Neural cell (in vitro differentiated cells): ENCODE results near the gene RPS6KA3. TPM values are rescaled to one million over a fixed set of nuclear protein-coding genes. Genes with fewer than 3 reads are reported as not detected.
A peak's percentile ranks its signal among the peaks of the same experiment; 100 is the strongest.

ENCODE experiments used
- H2AFZ ChIP-seq: fragments of 200-600, 300-800 bp; sonication (generic), shearing (Covaris generic); 2 replicates; pipeline ENCODE4 v1.6.0; 2014; ENCODE audit warnings: low read depth, mild to moderate bottlenecking, antibody characterized with exemption, low read length, moderate library complexity
- H3F3A ChIP-seq: fragments of 200-600 bp; shearing (Covaris generic); 2 replicates; pipeline ENCODE4 v1.6.1; 2016; ENCODE audit warnings: mild to moderate bottlenecking, moderate library complexity, mixed read lengths, antibody characterized with exemption, low read length; ENCODE audit not compliant: insufficient read depth, poor library complexity, severe bottlenecking
- H3K27ac ChIP-seq: fragments of 200-600, 300-800 bp; sonication (generic), shearing (Covaris generic); 2 replicates; pipeline ENCODE4 v1.5.1; 2014; ENCODE audit warnings: mild to moderate bottlenecking, low read length, moderate library complexity
- H3K27me3 ChIP-seq: fragments of 300-800, 200-600 bp; sonication (generic), shearing (Covaris generic); 2 replicates; pipeline ENCODE4 v1.6.0; 2014; ENCODE audit warnings: mild to moderate bottlenecking, low read depth, low read length, moderate library complexity; ENCODE audit not compliant: insufficient read depth
- H3K36me3 ChIP-seq: fragments of 300-800, 200-600 bp; sonication (generic), shearing (Covaris generic); 2 replicates; pipeline ENCODE4 v1.5.1; 2014; ENCODE audit warnings: mild to moderate bottlenecking, antibody characterized with exemption, low read length, moderate library complexity; ENCODE audit not compliant: insufficient read depth
- H3K4me2 ChIP-seq: fragments of 300-800, 200-600 bp; sonication (generic), shearing (Covaris generic); 2 replicates; pipeline ENCODE4 v1.6.0; 2014; ENCODE audit warnings: mild to moderate bottlenecking, low read length
- H3K4me3 ChIP-seq: fragments of 300-800, 200-600 bp; sonication (generic), shearing (Covaris generic); 2 replicates; pipeline ENCODE4 v1.5.1; 2014; ENCODE audit warnings: mild to moderate bottlenecking, low read length, moderate library complexity
- H3K79me2 ChIP-seq: fragments of 200-600 bp; shearing (Covaris generic); replicated peaks from 2 replicates; pipeline ENCODE4 v1.6.0; 2014; ENCODE audit warnings: mild to moderate bottlenecking, low read length, moderate library complexity; ENCODE audit not compliant: insufficient read depth
- H3K9ac ChIP-seq: fragments of 300-800, 200-600 bp; sonication (generic), shearing (Covaris generic); 2 replicates; pipeline ENCODE4 v1.6.1; 2016; ENCODE audit warnings: mild to moderate bottlenecking, low read length, mixed read lengths
- H3K9me2 ChIP-seq: fragments of 200-600 bp; shearing (Covaris generic); 2 replicates; pipeline ENCODE4 v1.6.1; 2016; ENCODE audit warnings: mild to moderate bottlenecking, low read length, mixed read lengths; ENCODE audit not compliant: insufficient read depth
- H3K9me3 ChIP-seq: fragments of 200-600, 300-800 bp; sonication (generic), shearing (Covaris generic); 2 replicates; pipeline ENCODE4 v1.6.1; 2016; ENCODE audit warnings: mild to moderate bottlenecking, mixed run types, low read length, moderate library complexity, mixed read lengths
- H4K20me1 ChIP-seq: fragments of 200-600 bp; shearing (Covaris generic); 2 replicates; pipeline ENCODE4 v1.6.1; 2016; ENCODE audit warnings: mild to moderate bottlenecking, mixed run types; ENCODE audit not compliant: insufficient read depth
- CTCF ChIP-seq: fragments of 450-650 bp; IDR thresholded peaks from 2 replicates; pipeline ENCODE4 v1.5.1; 2014; ENCODE audit warnings: antibody characterized with exemption, mild to moderate bottlenecking, moderate library complexity; ENCODE audit not compliant: poor library complexity, severe bottlenecking
- EP300 ChIP-seq: fragments of 450-650 bp; conservative IDR thresholded peaks from 2 replicates; pipeline ENCODE4 v1.6.1; 2014; ENCODE audit warnings: antibody characterized with exemption, mild to moderate bottlenecking, moderate library complexity; ENCODE audit not compliant: poor library complexity, severe bottlenecking
- EZH2 ChIP-seq: fragments of 200-600, 300-800 bp; shearing (Covaris generic), sonication (generic); IDR thresholded peaks from 2 replicates; pipeline ENCODE4 v1.6.1; 2014; ENCODE audit warnings: antibody characterized with exemption, low read length, borderline replicate concordance, mild to moderate bottlenecking; ENCODE audit not compliant: insufficient read depth, poor library complexity, severe bottlenecking
- POLR2AphosphoS5 ChIP-seq: IDR thresholded peaks from 2 replicates; pipeline ENCODE4 v1.6.1; 2012
- RAD21 ChIP-seq: fragments of 450-650 bp; conservative IDR thresholded peaks from 2 replicates; pipeline ENCODE4 v1.6.1; 2014; ENCODE audit warnings: antibody characterized with exemption, mild to moderate bottlenecking, moderate library complexity
- SMC3 ChIP-seq: fragments of 450-650 bp; conservative IDR thresholded peaks from 2 replicates; pipeline ENCODE4 v1.6.1; 2014; ENCODE audit warnings: antibody characterized with exemption, mild to moderate bottlenecking, moderate library complexity; ENCODE audit not compliant: poor library complexity
- TAF1 ChIP-seq: IDR thresholded peaks from 2 replicates; pipeline ENCODE4 v1.6.1; 2012; ENCODE audit warnings: low read depth
- polyA plus RNA-seq: library from polyadenylated mRNA; depleted of rRNA; stranded (reverse); fragments of >200 nt; gene quantifications from 2 replicates; pipeline ENCODE4 v1.2.3, GENCODE V29; 2014
- TF ChIP-seq, protein P1 (sequence below): IDR thresholded peaks from 2 replicates; pipeline ENCODE4 v1.6.1; 2012; ENCODE audit warnings: borderline replicate concordance

The RPS6KA3 gene
- polyA plus RNA-seq, 1 donor from 2014 or later: 16.5 TPM

- Histone ChIP-seq H2AFZ (no peak overlapping the region), H4K20me1 (no peaks in the 10 kb centered on the region), H3K9me2 (no peaks in the 10 kb centered on the region), H3K9me3 (no peaks in the 10 kb centered on the region), H3K27ac (no peak overlapping the region), H3K9ac (no peak overlapping the region), H3F3A (no peaks in the 10 kb centered on the region), H3K4me2 (no peak overlapping the region), H3K36me3 (no peaks in the 10 kb centered on the region), H3K27me3 (peaks cover 8% of the 10 kb centered on the region), H3K79me2 (peaks cover 6% of the 10 kb centered on the region), H3K4me3 (peak overlapping the region; percentile 78)
- no peak for TF ChIP-seq EP300
- no peak for TF ChIP-seq POLR2AphosphoS5
- no peak for TF ChIP-seq CTCF
- TF ChIP-seq RAD21: no peak
- no peak for TF ChIP-seq EZH2
- TF ChIP-seq, protein P1, sequence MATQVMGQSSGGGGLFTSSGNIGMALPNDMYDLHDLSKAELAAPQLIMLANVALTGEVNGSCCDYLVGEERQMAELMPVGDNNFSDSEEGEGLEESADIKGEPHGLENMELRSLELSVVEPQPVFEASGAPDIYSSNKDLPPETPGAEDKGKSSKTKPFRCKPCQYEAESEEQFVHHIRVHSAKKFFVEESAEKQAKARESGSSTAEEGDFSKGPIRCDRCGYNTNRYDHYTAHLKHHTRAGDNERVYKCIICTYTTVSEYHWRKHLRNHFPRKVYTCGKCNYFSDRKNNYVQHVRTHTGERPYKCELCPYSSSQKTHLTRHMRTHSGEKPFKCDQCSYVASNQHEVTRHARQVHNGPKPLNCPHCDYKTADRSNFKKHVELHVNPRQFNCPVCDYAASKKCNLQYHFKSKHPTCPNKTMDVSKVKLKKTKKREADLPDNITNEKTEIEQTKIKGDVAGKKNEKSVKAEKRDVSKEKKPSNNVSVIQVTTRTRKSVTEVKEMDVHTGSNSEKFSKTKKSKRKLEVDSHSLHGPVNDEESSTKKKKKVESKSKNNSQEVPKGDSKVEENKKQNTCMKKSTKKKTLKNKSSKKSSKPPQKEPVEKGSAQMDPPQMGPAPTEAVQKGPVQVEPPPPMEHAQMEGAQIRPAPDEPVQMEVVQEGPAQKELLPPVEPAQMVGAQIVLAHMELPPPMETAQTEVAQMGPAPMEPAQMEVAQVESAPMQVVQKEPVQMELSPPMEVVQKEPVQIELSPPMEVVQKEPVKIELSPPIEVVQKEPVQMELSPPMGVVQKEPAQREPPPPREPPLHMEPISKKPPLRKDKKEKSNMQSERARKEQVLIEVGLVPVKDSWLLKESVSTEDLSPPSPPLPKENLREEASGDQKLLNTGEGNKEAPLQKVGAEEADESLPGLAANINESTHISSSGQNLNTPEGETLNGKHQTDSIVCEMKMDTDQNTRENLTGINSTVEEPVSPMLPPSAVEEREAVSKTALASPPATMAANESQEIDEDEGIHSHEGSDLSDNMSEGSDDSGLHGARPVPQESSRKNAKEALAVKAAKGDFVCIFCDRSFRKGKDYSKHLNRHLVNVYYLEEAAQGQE: no peak
- no peak for TF ChIP-seq SMC3
- TF ChIP-seq TAF1: no peak
Observed at GRCh38 chrX:20267931-20268701, 1.4 kb upstream of the RPS6KA3 start.

DNA sequence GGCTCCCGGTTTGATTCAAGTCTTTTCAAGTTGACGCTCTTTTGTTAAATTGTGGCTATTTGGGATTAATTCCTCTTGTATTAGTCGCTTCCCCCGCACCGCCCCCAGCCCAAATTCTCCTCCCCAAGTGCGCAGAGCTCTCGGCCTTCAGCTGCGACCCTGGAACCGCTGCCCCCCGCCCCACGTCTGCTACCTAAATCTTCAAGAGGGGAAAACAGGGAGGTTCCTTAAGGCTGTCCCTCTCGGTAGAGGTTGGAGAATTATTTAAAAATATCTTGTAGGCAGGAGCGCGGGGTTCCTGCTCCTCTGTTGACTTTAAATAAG is 860 bp upstream of the RPS6KA3 start:
- no peak for TF ChIP-seq SMC3
- TF ChIP-seq, protein P1: no peak
- Histone ChIP-seq H3K27me3 (peaks cover 8% of the 10 kb centered on the region), H4K20me1 (no peaks in the 10 kb centered on the region), H3K9me2 (no peaks in the 10 kb centered on the region), H3K27ac (no peak overlapping the region), H3K79me2 (peaks cover 12% of the 10 kb centered on the region), H3K36me3 (no peaks in the 10 kb centered on the region), H3K9ac (peak overlapping the region; percentile 63), H3K4me3 (peak overlapping the region; percentile 78), H3F3A (no peaks in the 10 kb centered on the region), H3K9me3 (no peaks in the 10 kb centered on the region), H3K4me2 (no peak overlapping the region), H2AFZ (no peak overlapping the region)
